ENCODE results near the gene UBASH3B.

UBASH3B gene

DNA sequence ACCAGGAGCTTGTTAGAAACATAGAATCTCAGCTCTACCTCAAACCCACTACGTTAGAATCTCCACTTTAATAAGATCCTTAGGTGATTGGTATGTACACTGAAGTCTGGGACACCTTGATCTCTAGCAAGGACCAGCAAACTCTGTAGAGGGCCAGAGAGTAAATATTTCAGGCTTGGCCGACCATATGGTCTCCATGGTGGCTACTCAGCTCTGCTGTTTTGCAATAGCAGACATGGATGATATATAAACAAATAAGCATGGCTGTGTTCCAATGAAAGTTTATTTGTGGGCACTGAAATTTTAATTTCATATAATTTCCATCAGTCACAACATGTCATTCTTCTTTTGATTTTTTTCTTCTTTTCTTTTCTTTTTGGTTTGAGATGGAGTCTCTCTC is 23.9 kb downstream of the UBASH3B start:
- DNase-seq: no peak

DNA sequence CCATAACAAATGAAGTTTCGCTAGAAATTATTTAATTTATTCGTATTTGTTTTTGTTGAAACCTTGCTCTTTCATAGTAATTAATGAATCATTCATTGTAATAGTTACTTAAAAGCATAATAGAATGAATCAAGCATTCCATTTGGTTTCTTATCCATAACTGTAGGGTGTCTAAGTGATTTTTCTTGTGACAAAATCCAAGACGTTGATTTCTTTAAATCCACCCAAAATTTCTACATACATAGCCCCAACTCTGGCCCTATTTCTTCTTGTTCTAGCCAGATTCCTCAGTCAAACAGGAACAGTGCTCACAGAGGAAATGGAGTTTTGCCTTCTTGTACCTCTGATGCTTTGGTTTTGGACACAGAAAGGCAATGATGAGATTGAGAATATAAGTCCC is 25.5 kb downstream of the UBASH3B start:
- no peak for DNase-seq

DNA sequence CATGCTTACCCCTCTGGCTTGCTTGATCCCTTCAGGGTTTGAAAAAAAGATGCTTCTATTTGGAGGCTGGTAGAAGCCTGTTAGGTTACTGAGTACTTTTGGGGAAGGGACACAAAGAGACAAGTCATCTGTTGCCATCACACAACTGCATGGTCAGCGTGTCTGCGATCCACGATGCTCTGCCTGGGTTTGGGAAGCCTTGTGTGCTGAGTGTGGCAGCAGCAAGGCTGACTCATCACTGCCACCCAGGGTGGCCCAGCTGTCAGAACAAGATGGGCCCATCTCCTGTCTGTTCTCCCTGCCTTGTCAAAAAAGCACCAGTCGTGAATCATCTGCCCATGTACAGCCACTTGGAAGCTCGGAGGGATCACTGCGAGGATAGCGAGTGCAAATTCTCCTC is 26.2 kb downstream of the UBASH3B start:
- no peak for DNase-seq

DNA sequence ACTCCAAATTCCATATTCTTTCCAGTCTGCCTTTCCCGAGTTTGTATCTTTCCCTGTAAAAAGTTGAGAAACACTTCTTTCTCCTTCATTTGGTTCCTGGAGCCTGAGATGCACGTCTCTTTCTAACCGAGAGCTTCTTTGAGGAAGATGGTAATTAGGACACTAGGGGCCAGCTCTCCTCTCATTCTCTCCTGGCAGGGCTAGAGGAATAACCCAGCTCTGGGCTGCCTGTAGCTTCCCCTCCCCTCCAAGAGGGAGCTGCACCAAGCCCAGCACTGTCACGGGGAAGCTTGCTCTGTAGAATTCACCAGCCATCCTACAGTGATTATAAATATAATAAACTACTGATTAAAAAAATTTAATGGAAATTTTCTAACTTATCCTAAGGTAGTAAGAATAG is 26.9 kb downstream of the UBASH3B start:
- DNase-seq: no peak

DNA sequence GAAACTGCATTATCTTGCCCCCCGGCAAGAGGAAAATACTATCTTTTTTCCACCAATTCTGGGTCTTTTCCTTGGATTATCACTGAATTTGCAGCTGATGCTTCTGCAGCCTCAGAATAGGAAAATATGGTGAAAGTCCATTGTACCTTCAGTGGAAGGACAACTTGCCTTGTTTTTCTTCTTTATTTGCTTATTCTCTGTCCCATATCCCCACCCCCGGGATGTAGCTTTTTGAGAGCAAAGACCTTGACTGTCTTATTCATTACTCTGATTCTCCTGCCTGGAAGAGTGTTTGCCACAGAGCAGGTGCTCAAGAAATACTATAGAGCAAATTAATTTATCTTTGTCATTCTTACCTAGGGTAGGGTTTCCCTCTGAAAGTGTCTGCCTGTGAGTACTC is 29.5 kb downstream of the UBASH3B start:
- DNase-seq: no peak

DNA sequence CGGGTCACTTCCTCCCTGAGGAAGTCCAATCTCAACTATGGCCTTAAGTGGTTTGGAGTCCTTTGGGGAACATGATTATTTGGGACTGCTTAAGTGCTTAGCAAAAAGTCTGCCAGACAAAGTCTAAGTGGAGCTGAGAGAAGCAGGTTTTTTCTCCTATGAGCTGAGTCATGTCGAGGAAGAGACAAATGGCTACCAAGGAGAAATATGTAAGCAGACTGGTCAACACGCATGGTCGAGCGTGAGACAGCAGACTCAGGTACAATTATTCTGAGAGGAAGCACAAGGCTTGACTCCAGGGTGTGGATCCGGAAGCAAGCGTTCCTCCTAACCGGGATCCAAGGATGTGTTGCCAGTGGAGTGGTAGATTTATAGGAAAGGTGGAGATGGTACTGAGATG is 30.6 kb downstream of the UBASH3B start:
- DNase-seq: no peak

DNA sequence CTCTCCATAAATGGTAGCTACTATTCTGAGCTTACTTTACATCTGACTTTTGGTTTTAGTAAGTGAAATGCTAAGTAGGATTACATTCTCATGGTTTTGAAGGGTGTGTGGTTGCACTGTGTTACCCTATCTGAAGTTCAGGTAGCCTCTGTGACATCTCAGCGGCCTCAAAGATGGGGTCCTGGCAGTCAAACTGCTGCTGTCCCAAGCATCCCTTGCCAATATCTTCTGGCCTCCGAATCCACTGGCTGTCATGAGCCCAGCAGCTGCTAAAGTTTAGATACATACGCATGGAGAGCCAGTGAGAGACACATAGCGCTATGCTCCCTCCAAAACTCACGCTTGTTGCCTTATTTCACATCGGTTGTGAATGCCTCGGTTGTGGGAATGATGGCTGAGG is 34.9 kb downstream of the UBASH3B start:
- peak; percentile 47 for DNase-seq

DNA sequence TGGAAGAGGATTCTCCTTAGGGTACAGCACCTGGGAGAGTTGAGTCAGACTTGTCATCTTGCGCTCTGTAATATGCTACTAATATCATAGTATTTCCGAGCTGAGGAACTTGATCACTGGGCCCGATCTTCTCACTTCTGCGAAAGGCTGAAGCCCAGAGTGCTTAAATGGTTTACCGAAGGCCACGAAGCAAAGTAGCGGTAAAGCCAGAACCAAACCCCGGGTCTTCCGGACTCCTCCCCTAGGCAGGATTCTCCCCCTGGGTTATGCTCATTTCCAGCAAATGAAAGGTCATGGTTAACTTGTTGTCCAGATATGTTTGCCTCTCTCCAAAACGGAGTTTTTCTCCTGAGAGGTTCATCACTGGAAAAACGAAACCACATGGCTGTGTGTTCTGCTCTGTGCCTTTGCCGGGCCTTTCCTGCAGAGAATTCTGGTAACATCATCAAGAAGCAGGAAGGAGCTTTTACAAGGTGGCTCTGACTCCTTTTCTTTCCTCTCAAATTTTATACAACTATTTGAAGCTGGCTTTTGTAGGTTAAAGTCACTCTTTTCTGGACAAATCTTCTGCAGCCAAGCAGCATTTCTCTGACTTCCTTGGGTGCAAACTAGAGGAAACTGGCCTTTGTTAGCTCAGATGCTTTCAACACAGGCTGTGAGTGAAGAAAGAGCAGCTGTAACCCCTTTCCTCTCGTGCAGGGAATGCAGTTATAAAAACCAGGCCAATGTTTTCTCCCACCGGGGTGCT is 35.5 kb downstream of the UBASH3B start:
- peak; percentile 78 for DNase-seq

DNA sequence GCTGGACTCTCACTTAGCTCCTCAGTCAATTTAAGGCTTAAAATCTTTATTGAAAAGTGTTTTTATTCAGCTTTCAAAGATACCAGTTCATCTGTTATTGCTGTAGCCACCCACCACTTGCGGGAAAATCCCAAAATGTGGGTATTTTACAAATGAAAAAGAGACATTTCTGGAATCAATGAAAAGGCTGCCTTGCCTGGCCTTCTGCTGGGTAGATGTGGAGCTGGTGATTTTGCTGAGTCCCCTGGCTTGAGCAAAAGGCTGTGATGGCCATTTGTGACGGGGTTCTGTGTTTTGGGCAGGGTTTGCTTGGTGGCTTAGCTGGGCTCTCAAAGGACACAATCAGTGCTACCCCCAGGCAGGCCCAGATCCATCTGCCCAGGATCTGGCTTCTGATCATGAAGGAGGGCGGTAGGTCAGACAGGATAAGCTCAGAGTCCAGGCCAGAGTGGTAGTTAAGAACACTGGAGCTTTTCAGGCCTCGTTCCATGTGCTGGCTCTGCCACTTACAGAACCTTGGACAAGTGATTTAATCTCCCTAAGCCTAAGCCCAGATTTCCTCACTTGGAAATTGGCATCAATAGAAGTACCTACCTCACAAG is 36.1 kb downstream of the UBASH3B start:
- DNase-seq: no peak

DNA sequence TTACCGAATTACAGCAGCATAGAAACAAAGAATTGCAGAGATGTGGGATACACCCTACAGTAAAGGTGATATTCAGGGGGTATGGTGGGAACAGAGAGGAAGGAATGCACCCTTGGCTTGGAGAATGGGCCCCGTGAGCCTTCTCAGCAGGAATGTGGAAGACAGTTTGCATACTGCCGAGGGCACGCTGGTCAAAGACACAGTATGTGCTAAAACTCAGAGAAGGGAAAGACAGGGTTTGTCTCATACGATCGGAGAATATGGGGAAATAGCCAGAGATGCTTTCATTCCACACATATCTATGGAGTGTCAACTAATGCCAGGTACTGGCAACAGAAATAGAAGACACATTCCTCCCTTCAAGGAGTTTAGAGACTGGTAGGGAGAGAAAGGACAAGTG is 36.9 kb downstream of the UBASH3B start:
- no peak for DNase-seq

DNA sequence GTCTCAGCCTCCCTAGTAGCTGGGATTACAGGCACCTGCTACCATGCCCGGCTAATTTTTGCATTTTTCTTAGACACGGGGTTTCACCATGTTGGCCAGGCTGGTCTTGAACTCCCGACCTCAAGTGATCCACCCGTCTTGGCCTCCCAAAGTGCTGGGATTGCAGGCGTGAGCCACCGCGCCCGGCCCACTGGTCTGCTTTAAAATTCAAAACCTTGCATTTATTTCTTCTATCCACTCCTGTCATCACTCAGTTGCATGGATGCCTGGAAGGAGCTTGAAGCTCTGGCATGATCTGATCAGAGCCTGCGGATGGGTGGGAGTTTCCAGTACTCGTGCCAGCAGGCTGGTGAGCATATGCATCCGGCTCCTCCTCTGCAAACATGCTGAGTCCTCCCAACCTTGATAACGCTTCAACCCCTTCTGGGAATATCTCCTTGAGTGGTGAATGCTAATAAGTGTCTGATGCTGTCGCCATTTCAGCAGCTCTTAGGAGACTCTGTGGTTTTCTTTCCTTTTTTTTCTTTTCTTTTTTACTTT is 39.6 kb downstream of the UBASH3B start:
- no peak for DNase-seq

DNA sequence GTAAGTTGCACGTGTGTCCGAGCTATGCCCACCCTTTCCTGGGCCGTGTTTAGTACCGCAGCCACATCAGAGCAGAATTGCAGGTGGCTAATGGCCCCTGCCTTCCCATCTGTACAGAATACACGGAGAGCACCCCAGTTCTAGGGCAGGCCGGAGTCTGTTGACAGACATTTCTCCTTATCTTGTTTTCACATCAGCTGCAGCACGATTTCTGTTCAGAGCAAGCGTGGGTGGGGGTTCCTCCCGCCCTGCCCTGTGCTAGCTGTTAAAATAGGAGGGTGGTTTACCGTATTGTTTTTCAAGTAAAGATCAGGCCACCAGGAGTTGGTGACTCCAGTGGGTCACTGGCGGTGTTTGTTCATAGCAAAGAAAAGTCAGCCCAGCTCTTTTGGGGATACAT is 41.1 kb downstream of the UBASH3B start:
- no peak for DNase-seq

DNA sequence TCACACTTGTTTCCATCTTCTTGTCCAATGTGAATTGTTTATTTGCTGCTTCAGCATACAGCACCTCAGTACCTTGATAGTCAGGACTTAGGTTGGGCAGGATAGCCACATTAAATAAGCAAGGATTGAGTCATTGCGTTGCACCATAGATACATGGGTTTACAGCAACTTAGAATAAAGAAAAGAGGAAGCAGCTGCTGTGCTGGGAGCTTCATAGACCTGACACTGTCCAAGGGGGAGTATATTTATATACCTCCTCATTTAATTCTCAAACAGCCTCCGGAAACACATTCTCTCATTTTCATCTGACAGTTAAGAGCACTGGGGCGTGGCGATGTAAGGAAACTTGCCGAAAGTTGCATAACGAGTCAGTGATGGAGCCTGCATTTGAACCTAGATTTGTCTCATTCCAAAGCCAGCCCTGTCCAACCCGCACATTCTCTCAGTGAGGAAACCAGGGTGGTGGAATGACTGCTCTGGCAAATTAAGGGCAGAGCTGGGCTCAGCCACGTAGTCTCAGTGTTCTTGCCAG is 42.2 kb downstream of the UBASH3B start:
- DNase-seq: no peak

DNA sequence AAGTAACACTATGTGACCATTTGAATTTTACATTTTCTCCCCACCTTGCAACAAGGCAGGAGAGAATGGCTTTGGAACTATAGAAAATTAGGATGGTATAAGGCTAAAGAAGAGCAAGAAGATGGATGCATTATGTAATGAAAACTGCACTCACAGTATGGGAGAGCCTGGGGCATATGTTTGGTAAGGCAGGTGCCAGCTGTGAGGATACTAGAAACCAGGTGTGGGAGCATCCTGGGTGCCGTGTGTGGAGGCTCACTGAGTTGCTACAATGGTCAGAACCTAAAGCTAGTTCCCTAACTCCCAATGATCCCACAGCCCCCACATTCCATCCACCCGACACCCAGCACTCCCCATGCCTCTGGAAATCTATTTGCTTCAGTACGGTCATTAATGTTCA is 42.9 kb downstream of the UBASH3B start:
- no peak for DNase-seq

DNA sequence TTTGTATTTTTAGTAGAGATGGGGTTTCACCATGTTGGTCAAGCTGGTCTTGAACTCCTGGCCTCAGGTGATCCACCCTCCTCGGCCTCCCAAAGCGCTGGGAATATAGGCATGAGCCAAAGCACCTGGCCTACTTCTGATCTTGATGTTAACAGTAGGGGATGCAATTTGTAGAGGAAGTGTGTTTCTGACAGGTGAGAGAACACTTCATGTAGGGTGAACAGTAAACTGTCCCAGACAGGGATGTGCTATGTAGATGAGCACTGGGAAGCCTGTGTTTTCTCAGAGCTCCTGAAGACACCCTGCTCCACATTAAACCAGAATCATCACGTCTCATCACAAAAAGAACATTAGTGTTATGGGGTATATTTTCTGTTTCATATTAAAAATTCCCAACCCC is 45.1 kb downstream of the UBASH3B start:
- no peak for DNase-seq

DNA sequence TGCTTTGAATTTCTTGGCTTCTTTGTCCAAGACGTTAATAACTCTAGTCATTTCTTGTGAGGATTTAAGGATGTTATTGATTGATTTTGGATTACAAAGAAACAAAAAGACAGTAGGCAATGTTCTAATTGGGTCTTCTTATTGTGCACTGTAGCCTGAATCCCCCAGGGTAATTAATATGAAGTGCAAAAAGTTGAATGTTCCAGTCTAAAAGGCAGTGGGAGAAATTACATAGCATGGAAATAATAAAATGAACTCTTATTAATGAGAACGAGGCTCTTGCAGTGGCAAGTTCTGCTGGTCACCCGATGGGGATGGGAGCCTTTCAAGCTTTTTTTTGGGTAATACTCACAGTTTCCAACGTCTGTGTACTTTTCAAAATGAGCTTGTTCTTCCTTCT is 45.6 kb downstream of the UBASH3B start:
- no peak for DNase-seq

DNA sequence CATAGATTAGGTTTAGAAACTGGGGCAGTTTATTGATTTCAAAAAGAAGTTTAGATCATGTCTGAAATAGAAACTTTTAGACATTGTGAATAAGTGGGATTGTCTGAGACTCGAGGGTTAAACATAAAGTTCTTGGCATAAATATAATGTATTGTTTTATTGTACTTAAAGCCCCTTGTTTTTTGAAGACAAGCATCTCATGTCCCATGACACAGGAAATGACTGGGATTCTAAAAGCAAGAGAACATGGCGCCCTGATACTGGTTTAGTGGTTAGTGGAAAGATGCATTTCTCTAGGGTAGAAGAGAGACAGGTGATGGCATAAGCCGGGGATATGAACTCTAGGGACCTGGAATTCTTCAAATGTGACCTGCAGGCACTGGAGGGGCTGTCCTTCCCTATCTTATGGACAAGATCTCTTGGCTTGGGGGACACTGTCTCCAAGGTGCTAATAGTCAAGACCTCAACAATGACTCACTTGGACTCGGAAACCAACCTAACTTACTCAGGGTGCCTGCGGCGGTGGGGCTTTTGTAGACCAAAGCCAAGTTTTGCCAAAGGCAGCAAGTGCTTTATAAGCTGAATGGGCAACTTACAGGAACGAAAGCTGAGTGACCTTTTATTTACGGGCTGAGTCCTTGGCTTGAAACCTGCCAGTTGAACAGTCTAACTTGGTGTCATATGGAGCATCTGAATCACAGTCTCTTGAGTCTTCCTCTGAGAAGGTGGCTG is 48.2 kb downstream of the UBASH3B start:
- DNase-seq: no peak

DNA sequence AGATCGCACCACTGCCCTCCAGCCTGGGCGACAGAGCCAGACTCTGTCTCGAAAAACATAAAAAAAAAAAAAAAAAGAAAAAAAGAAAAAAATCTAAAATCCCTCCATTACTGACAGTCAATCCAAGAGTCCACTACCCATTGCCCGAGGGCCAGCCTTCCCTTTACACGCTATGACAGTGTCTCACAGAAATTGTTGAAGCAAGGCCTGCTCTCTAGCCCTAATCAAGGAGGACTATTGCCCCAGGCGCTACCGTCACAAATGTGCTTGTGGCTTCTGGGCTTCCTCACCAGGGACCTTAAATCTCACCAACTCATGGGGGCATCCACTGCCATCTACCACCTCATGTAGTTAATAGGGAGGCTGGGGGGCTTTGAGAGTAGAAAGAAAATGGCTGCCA is 49.9 kb downstream of the UBASH3B start:
- DNase-seq: no peak

DNA sequence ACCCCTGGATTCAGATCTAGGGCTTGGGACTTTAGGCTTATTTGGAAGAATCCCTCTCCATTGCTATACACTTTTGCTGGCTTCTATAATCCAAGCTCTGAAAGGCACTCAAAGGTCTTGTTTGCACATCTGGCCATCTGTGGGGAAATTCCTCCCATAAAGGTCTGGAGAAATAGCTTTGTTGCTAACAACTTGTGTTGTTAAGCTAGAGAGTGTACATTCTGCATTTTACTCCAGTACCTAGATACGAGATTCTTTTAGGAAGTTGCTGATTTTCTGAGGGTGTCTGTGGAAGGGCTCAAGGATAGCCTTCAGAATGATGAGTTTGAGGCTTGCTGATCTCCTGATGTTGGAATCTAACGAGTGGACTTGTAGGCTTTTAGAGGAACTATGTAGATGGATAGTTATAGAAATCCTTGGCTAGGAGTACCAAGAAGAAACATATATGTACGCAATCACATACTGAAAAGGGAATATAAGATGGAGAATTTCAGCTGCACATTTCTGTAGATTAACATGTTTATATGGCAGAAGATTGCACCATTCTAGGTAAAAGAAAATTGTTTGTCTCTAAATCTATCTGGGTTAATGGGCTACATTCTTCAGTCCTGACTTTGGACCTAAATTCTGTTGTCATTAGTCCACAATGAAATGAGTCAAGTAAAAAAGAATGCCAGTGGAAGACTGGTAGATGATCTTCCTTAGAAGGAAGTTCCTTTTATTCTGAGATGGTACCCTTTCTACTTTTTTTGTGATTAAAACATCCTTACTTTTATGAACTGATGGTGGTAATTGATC is 51.0 kb downstream of the UBASH3B start:
- DNase-seq: no peak

DNA sequence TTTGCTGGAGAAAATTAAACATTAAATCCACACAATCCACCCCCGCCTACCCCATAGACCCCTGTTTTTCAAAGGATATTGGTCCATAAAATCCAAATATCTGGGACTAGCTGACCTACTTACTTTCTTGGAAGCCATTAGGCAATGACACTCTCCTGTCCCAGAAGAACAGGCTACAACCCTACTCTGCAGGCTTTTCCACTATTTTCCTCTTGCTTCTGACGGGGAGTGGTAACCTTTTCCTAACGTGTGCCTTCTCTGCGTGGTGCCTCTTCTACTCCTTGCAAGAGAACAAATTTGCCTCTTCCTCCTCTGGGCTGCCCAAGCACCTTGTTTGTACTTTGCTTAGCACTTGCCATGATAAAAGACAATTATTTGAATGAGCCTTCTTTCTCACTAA is 51.6 kb downstream of the UBASH3B start:
- no peak for DNase-seq

DNA sequence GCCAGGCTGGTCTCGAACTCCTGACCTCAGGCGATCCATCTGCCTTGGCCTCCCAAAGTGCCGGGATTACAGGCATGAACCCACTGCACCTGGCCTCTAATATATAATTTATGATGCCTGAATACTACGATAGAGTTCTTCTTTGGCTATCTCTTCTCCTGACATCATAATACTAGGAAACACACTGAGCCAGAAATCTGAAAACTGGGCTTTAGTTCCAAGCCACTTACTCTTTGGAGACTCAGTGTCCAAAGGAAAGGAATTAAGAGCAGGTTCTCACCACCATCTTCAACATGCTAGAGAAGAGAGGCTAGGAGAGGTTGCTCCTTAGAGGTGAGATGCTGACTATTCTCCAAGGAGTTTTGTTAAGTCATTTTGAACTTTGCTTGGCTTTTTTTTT is 52.4 kb downstream of the UBASH3B start:
- no peak for DNase-seq

DNA sequence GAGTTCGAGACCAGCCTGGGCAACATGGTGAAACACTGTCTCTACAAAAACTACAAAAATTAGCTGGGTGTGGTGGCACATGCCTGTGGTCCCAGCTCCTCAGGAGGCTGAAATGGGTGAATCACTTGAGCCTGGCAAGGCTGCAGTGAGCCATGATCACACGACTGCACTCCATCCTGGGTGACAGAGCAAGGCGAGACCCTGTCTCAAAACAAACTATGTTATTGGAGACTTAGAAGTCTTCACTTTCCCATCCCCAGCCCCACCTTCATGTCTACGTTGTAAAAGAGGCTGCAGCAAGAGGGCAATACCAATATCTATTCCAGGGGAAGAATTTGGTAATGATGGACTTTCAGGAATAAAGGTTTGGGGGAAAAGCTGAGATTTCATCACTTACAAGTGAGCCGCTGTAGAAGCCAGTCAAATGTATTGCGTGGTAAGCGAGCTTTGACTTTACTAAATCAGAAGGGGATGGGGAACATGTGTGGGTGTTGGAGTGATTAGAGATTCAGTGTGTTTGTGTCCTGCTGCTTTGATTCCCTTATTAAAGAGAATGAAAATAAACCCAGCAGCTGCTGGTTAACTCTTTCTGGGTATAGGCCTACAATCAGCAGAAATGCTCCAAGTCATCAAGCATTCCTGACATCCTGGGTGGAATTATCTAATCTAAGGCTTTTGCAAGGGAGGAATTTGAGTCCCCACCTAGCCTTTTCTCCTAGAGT is 53.7 kb downstream of the UBASH3B start:
- no peak for DNase-seq

Measured in right hindlimb (tissue), 1 donor.